Left forelimb (tissue), 1 donor: ENCODE data around the gene HSPBP1.
"Not testable (repeated sequence)": the region's sequence is repeated elsewhere in the genome, so short reads cannot be mapped to it uniquely, and the experiment has no call there.

Experiments used
- DNase-seq: peaks from one replicate; pipeline ENCODE4 v3.0.0-alpha.2; 2018; ENCODE audit warnings: low spot score

HSPBP1 gene

GRCh38 chr19:55279770-55280643 lies at the start of gene HSPBP1:
Gene HSPBP1 (minus strand): TSS chr19:55280110. CDS start chr19:55279608, 502 bp downstream.
- DNase-seq: peak; percentile 95

- DNase-seq: not testable (repeated sequence)
Measured at GRCh38 chr19:55328774-55329318, 48.9 kb upstream of the HSPBP1 start.

GRCh38 chr19:55325172-55325571 lies 45.3 kb upstream of the HSPBP1 start, which contains the start of gene TMEM150B:
Gene TMEM150B (minus strand): TSS chr19:55325341. CDS start chr19:55321036, 4,305 bp downstream.
- no peak for DNase-seq

GRCh38 chr19:55324662-55325061 lies 44.8 kb upstream of the HSPBP1 start:
- no peak for DNase-seq

GRCh38 chr19:55322204-55322885 lies 42.4 kb upstream of the HSPBP1 start:
- no peak for DNase-seq

- no peak for DNase-seq
Measured at GRCh38 chr19:55321466-55322137, 41.7 kb upstream of the HSPBP1 start.

- no peak for DNase-seq
Measured at GRCh38 chr19:55320844-55321419, 41.0 kb upstream of the HSPBP1 start.

- no peak for DNase-seq
Measured at GRCh38 chr19:55319785-55320184, 39.9 kb upstream of the HSPBP1 start.

GRCh38 chr19:55316646-55317045 lies 36.7 kb upstream of the HSPBP1 start:
- no peak for DNase-seq

- DNase-seq: no peak
Measured at GRCh38 chr19:55315956-55316525, 36.1 kb upstream of the HSPBP1 start.

- no peak for DNase-seq
Measured at GRCh38 chr19:55314396-55314795, 34.5 kb upstream of the HSPBP1 start.

GRCh38 chr19:55312621-55313512 lies 33.0 kb upstream of the HSPBP1 start:
- no peak for DNase-seq

GRCh38 chr19:55311797-55312196 lies 31.9 kb upstream of the HSPBP1 start:
- DNase-seq: no peak

GRCh38 chr19:55311397-55311796 lies 31.5 kb upstream of the HSPBP1 start:
- DNase-seq: no peak

- no peak for DNase-seq
Measured at GRCh38 chr19:55310498-55310897, 30.6 kb upstream of the HSPBP1 start.

- no peak for DNase-seq
Measured at GRCh38 chr19:55309448-55309847, 29.5 kb upstream of the HSPBP1 start.

- no peak for DNase-seq
Measured at GRCh38 chr19:55308281-55308680, 28.4 kb upstream of the HSPBP1 start.

- DNase-seq: no peak
Measured at GRCh38 chr19:55306712-55307111, 26.8 kb upstream of the HSPBP1 start.

- no peak for DNase-seq
Measured at GRCh38 chr19:55305983-55306562, 26.2 kb upstream of the HSPBP1 start.

GRCh38 chr19:55305491-55305890 lies 25.6 kb upstream of the HSPBP1 start:
- DNase-seq: no peak
